Measurements from ENCODE around the gene BRSK2. TPM values are rescaled to one million over a fixed set of nuclear protein-coding genes. Genes with fewer than 3 reads are reported as not detected.

The BRSK2 gene
- total RNA-seq, 1 donor from 2014 or later = 0.62 TPM

DNA sequence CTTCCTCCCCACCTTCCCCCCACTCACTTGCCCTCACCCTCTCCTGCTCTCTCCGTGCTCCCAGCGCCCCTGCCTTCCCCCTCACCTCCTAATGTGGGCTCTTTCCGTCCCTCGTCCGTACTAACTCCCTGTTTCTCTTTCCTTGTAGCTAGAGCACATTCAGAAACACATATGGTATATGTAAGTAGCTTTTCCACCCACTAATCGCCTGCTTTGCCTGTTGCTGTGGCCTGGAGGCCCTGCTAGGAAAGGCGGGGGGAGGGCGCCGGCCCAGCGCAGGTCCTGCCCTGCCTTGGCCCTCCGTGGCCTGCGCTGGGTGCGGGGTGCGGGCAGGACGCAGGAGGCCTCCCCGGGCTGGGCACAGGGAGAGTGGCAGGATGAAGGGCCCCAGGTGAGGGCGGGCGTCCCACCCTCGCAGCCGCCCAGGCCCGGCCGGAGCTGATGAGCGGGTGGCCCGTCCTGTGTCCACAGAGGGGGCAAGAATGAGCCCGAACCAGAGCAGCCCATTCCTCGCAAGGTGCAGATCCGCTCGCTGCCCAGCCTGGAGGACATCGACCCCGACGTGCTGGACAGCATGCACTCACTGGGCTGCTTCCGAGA, 55.2 kb downstream of the BRSK2 start:
- Histone ChIP-seq H3K27ac (no peak overlapping the region), H3K36me3 (no peaks in the 10 kb centered on the region), H3K9me3 (no peaks in the 10 kb centered on the region), H3K27me3 (ENCODE audit: low read depth) (peaks cover 51% of the 10 kb centered on the region), H3K4me1 (no peaks in the 10 kb centered on the region), H3K4me3 (no peak overlapping the region)
- DNase-seq (no peak), ATAC-seq (no peak)
- intact Hi-C loops (cut with DNase I) = no loop called here
- TF ChIP-seq, protein P1, sequence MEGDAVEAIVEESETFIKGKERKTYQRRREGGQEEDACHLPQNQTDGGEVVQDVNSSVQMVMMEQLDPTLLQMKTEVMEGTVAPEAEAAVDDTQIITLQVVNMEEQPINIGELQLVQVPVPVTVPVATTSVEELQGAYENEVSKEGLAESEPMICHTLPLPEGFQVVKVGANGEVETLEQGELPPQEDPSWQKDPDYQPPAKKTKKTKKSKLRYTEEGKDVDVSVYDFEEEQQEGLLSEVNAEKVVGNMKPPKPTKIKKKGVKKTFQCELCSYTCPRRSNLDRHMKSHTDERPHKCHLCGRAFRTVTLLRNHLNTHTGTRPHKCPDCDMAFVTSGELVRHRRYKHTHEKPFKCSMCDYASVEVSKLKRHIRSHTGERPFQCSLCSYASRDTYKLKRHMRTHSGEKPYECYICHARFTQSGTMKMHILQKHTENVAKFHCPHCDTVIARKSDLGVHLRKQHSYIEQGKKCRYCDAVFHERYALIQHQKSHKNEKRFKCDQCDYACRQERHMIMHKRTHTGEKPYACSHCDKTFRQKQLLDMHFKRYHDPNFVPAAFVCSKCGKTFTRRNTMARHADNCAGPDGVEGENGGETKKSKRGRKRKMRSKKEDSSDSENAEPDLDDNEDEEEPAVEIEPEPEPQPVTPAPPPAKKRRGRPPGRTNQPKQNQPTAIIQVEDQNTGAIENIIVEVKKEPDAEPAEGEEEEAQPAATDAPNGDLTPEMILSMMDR (IDR thresholded peaks at IDR 0.05) = no peak

DNA sequence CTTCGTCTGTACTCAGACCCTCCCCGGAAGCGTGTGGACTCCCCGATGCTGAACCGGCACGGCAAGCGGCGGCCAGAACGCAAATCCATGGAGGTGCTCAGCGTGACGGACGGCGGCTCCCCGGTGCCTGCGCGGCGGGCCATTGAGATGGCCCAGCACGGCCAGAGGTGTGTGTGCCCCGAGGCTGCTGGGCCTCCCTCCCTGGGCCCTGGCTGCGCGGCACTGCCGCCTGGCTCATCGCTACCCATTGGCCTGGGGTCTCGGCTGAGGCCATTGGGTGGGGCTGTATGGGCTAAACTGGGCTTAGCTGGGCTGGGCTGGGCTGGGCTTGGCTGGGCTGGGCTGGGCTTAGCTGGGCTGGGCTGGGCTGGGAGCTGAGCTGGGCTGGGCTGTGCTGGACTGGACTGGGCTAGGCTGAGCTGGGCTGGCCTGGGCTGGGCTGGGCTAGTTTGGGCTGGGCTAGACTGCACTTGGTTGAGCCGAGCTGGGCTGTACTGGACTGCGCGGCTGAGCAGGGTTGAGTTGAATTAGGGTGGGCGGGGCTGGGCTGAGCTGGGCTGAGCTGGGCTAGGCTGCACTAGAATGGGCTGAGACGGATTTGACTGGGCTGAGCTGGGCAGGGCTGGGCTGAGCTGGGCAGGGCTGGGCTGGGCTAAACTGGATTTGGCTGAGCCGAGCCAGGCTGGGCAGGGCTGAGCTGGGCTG, 56.2 kb downstream of the BRSK2 start:
- no peak overlapping the region for H3K27ac ChIP-seq
- no peaks in the 10 kb centered on the region for H3K9me3 ChIP-seq
- TF ChIP-seq, protein P1 (IDR thresholded peaks at IDR 0.05) = no peak
- ATAC-seq (no peak), DNase-seq (no peak)
- no peaks in the 10 kb centered on the region for H3K36me3 ChIP-seq
- H3K4me3 ChIP-seq = no peak overlapping the region
- intact Hi-C loops (cut with DNase I) = no loop called here
- H3K27me3 ChIP-seq (ENCODE audit: low read depth) = peaks cover 57% of the 10 kb centered on the region
- no peaks in the 10 kb centered on the region for H3K4me1 ChIP-seq

DNA sequence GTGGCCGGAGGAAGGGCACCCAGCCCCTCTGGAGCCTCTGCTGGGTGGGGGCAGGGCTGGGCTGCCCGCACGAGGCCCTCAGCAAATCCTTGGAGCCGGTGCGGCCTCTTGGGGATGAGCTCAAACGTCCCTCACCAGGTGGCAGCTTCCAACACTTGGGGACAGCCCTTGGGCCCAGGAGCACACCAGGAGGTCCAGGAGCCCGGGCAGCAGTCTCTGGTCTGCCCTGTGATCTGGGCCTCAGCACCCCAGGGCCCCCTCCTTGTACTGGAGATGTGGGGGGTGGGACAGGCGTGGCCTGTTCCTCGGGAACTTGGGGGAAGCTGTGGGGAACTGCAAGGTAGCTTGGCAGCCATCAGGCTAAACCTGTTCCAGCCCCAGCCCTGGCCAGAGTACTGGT, 56.9 kb downstream of the BRSK2 start:
- DNase-seq = no peak
- TF ChIP-seq, protein P1 (IDR thresholded peaks at IDR 0.05) = no peak
- no peaks in the 10 kb centered on the region for H3K36me3 ChIP-seq
- H3K4me1 ChIP-seq = no peaks in the 10 kb centered on the region
- peaks cover 63% of the 10 kb centered on the region for H3K27me3 ChIP-seq (ENCODE audit: low read depth)
- H3K4me3 ChIP-seq = no peak overlapping the region
- intact Hi-C loops (cut with DNase I) = no loop called here
- no peaks in the 10 kb centered on the region for H3K9me3 ChIP-seq
- no peak for ATAC-seq
- H3K27ac ChIP-seq = no peak overlapping the region

DNA sequence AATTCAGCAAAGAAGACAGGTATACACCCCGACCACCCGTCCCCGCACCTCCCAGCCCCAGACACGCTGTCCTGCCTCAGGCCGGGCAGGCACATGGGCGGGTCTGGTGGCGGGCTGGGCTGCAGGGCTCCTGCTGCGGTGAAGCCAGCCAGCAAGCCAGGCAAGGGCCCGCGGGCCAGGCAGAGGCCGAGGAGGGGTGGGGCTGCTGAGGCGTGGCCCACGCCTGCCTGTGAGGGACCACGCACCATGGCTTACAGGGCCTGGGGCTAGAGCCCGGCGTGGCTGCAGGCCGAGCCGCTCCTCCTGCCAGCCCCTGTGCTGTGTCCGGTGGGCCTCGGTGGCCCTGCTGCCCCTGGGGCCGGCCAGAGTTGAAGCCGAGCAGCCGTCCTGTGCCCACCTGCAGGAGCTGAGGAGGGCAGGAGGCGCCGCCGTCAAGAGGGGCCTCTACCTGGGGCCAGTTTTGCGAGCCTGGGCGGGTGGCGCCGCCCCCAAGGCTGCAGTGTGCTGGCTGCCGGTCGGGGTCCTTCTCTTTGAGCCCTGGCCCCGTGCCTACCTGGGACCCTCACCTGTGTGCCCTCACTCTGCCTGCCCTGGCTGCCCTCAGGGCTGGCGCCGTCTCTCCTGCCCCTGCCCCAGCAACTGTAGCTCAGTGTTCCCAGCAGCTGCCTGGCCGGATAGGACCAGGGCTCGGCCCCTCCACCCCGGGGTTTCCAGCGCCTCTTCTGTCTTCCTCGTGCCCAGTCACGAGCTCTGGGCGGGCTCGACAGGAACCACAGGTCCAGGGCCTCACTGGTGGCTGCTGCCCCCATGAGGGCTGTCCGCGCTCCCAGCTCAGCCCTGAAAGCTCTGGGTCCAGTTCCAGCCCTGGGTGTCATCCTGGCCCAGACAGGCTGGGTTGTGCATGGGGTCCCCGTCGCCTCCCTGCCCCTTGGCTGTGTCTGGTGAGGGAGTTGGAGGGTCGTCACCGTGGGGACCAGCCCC, 58.4 kb downstream of the BRSK2 start:
- TF ChIP-seq, protein P1 (IDR thresholded peaks at IDR 0.05) = no peak
- Histone ChIP-seq H3K9me3 (no peaks in the 10 kb centered on the region), H3K27ac (no peak overlapping the region), H3K36me3 (no peaks in the 10 kb centered on the region), H3K27me3 (ENCODE audit: low read depth) (peaks cover 63% of the 10 kb centered on the region), H3K4me3 (no peak overlapping the region), H3K4me1 (peaks cover under 1% of the 10 kb centered on the region)
- no peak for DNase-seq
- ATAC-seq = no peak
- intact Hi-C loops (cut with DNase I) = no loop called here

DNA sequence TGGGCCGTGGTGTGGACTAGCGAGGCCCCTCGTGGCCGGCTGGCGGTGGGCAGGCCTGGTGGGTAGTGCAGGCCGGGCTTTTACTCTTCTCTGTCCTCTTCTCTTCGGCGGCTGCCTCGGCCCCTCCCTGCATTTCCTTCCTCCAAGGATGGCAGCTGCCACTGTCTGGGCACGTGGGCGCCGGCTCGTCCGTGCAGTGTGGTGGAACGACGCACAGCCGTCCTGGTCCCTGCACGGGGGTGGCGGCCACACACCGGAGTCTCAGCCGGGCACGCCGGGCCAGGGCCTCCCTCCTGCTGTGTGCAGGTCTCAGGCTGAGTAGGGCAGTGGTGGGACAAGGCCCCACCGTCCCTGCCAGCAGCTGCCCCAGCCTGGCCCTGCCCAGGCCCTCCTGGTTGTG, 59.1 kb downstream of the BRSK2 start:
- intact Hi-C loops (cut with DNase I) = no loop called here
- H3K36me3 ChIP-seq = no peaks in the 10 kb centered on the region
- no peak overlapping the region for H3K27ac ChIP-seq
- DNase-seq = no peak
- H3K27me3 ChIP-seq (ENCODE audit: low read depth) = peaks cover 63% of the 10 kb centered on the region
- H3K9me3 ChIP-seq = no peaks in the 10 kb centered on the region
- peaks cover 8% of the 10 kb centered on the region for H3K4me1 ChIP-seq
- TF ChIP-seq, protein P1 (IDR thresholded peaks at IDR 0.05) = no peak
- H3K4me3 ChIP-seq = no peak overlapping the region
- no peak for ATAC-seq
